Stimulated activated CD8-positive, alpha-beta memory T cell treated with anti-CD3 and anti-CD28 coated beads, Interleukin-15, amount 100 ng/mL, for 24 hours (primary cell): ENCODE measurements around the gene CAMKK1.
A peak's percentile ranks its signal among the peaks of the same experiment; 100 is the strongest.
"Not testable (repeated sequence)": the region's sequence is repeated elsewhere in the genome, so short reads cannot be mapped to it uniquely, and the experiment has no call there.

Experiments used
- DNase-seq: peaks from one replicate; pipeline ENCODE4 v3.0.0-alpha.2; 2020; ENCODE audit warnings: low read depth

The CAMKK1 gene

GRCh38 chr17:3845621-3846436 is 47.0 kb downstream of the CAMKK1 start, which contains the start of gene NCBP3:
TSS of gene NCBP3 (minus strand) at chr17:3846246. CDS start at chr17:3846223, 23 bp downstream.
- peak; percentile 84 for DNase-seq

GRCh38 chr17:3845291-3845620 is 47.6 kb downstream of the CAMKK1 start:
- DNase-seq, result peak; percentile 8

- DNase-seq, result not testable (repeated sequence)
Observed at GRCh38 chr17:3844556-3844955, 48.3 kb downstream of the CAMKK1 start.

- DNase-seq, result no peak
Observed at GRCh38 chr17:3843935-3844516, 48.8 kb downstream of the CAMKK1 start.

GRCh38 chr17:3838206-3838605 is 54.6 kb downstream of the CAMKK1 start:
- DNase-seq, result no peak

- DNase-seq, result no peak
Observed at GRCh38 chr17:3836551-3836950, 56.3 kb downstream of the CAMKK1 start.

GRCh38 chr17:3835410-3836229 is 57.2 kb downstream of the CAMKK1 start:
- no peak for DNase-seq

GRCh38 chr17:3834811-3835210 is 58.0 kb downstream of the CAMKK1 start:
- DNase-seq, result no peak

- no peak for DNase-seq
Observed at GRCh38 chr17:3828852-3829232, 64.0 kb downstream of the CAMKK1 start.

- DNase-seq, result no peak
Observed at GRCh38 chr17:3828151-3828851, 64.6 kb downstream of the CAMKK1 start.

- DNase-seq, result peak; percentile 29
Observed at GRCh38 chr17:3827124-3827773, 65.6 kb downstream of the CAMKK1 start.

GRCh38 chr17:3826191-3826590 is 66.7 kb downstream of the CAMKK1 start:
- DNase-seq, result no peak

GRCh38 chr17:3821101-3821500 is 71.8 kb downstream of the CAMKK1 start:
- no peak for DNase-seq

GRCh38 chr17:3818786-3819185 is 74.1 kb downstream of the CAMKK1 start:
- no peak for DNase-seq

- DNase-seq, result no peak
Observed at GRCh38 chr17:3817851-3818605, 74.8 kb downstream of the CAMKK1 start.

GRCh38 chr17:3815925-3816324 is 76.9 kb downstream of the CAMKK1 start:
- no peak for DNase-seq

- no peak for DNase-seq
Observed at GRCh38 chr17:3815122-3815521, 77.7 kb downstream of the CAMKK1 start.

GRCh38 chr17:3814361-3814760 is 78.5 kb downstream of the CAMKK1 start:
- no peak for DNase-seq

GRCh38 chr17:3813171-3813570 is 79.7 kb downstream of the CAMKK1 start:
- no peak for DNase-seq

- DNase-seq, result no peak
Observed at GRCh38 chr17:3812771-3813170, 80.1 kb downstream of the CAMKK1 start.

GRCh38 chr17:3812284-3812683 is 80.6 kb downstream of the CAMKK1 start:
- DNase-seq, result no peak
